ENCODE data around the gene LRRC37B.
A peak's percentile ranks its signal among the peaks of the same experiment; 100 is the strongest.
"Not testable (repeated sequence)": the region's sequence is repeated elsewhere in the genome, so short reads cannot be mapped to it uniquely, and the experiment has no call there.

Gene LRRC37B

DNA sequence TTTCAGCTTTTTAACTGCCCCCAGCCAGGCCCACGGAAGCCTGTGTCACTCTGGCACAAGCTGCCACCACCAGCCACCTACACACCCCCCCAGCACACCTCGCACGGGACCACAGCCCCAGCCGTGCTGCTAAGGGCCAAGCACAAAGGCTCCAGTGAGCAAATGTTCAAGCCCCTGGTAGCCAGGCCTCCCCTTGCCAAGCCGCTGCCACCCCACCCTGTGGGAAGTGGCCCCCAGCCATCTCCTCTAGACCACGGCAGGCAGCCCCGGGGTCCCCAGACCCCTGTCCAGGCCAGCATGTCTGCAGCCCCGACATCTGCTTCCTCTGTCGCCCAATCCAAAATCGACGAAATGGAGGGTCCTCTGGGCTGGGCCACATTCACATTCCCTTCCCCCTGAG, 35.1 kb downstream of the LRRC37B start:
- DNase-seq: not testable (repeated sequence)

GRCh38 chr17:32045611-32046010, 38.4 kb downstream of the LRRC37B start:
- not testable (repeated sequence) for DNase-seq

DNA sequence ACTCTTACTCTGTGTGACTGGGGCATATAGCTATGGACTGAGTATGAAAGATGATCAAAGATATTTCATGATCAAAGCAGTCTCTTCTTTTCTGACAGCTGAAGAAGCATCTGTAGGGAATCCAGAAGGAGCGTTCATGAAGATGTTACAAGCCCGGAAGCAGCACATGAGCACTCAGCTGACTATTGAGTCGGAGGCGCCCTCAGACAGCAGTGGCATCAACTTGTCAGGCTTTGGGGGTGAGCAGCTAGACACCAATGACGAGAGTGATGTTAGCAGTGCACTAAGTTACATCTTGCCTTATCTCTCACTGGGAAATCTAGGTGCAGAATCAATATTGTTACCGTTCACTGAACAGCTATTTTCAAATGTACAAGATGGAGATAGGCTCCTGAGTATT, 40.5 kb downstream of the LRRC37B start:
- DNase-seq: not testable (repeated sequence)

DNA sequence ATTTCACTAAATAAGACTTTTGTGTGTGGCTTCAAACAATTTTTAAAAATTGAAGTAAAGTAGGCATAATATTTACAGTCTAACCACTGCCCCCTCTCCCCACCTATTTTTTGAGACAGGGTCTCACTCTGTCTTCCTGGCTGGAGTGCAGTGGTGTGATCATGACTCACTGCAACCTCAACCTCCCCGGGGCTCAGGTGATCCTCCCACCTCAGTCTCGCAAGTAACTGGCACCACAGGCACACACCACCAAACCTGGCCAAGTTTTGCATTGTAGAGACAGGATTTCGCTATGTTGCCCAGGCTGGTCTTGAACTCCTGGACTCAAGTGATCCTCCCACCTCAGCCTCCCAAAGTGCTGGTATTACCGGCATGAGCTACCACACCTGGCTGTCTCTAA, 47.8 kb downstream of the LRRC37B start:
- DNase-seq: not testable (repeated sequence)

GRCh38 chr17:32055425-32055824, 48.2 kb downstream of the LRRC37B start:
- not testable (repeated sequence) for DNase-seq

DNA sequence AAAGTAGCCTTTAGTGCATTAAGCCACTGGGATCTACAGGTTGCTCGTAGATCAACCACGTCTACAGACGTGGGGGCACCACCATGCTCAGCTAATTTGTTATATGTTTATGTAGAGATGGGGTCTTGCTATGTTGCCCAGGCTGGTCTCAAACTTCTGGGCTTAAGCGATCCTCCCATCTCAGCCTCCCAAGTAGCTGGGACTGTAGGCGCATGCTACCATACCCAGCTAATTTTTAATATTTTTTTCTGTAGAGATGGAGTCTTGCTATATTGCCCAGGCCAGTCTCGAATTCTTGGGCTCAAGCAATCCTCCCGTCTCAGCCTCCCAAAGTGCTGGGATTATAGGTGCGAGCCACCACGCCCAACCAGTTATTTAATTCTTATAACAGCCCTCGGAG, 49.3 kb downstream of the LRRC37B start:
- not testable (repeated sequence) for DNase-seq

DNA sequence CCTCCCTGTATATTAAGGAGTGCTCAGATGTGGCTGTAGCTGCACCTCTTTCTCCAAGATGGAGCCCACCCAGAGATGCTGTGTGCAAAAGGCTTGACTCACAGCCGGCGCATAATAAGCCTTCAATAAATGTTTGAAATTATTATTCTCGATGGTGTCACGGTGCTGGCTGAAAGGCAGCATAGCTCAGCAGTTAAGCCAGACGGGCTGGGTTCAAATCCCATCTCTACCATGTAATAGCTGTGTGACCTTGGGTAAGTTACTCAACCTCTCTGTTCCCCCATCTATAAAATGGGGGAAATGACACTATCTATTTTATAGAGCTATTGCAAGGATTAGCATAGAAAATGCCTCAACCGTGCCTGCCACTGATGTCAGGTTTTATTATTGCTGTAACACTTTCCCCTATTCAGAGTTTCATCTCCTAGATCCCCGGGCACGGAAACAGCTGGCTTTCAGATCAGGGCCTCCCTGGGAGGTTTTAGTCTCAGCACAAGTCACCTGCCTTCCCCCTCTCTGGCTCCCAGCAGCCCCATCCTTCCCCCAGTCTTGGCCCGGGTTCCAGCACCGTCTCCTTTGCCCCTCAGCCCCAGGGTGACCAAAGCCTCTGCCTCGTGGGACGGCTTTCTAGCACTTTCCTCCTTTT, 50.4 kb downstream of the LRRC37B start:
- not testable (repeated sequence) for DNase-seq

DNA sequence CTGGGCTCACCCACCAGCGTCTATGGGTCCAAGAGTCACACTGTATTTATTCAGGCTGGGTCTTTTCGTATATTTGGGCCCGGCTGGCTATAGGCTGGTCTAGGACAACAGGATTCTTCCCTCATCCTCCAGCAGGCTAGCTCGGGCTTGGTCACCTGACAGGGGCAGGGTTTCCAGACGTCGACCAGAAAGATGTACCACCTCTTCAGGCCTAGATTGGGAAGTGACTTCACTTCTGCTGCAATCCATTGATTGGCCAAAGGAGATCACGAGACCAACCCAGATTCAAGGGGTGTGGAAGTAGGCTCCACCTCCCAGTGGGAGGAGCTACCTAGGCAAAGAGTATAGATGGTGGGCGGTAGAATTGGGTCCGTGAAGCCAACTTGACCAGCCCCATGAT, 53.5 kb downstream of the LRRC37B start:
- DNase-seq: not testable (repeated sequence)

GRCh38 chr17:32061840-32062239, 54.7 kb downstream of the LRRC37B start:
- not testable (repeated sequence) for DNase-seq

DNA sequence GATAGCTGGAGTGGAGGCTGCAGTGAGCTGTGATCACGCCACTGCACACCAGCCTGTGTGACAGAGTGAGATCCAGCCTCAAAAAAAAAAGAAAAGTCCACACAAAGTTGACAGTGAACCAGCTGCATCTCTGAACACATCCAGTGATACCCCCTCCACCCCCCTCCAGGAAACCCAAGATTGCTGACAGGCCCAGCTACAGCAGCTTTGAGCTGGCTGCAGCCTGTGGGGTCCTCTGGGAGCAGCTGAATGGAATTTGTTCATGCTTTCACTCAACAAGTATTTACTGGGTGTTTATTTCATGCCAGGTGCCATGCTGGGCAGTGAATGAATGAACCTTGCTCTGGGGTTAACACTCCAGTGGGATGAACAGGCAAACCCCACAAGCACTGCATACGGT, 56.9 kb downstream of the LRRC37B start:
- not testable (repeated sequence) for DNase-seq

GRCh38 chr17:32066123-32066680, 59.0 kb downstream of the LRRC37B start:
- not testable (repeated sequence) for DNase-seq

DNA sequence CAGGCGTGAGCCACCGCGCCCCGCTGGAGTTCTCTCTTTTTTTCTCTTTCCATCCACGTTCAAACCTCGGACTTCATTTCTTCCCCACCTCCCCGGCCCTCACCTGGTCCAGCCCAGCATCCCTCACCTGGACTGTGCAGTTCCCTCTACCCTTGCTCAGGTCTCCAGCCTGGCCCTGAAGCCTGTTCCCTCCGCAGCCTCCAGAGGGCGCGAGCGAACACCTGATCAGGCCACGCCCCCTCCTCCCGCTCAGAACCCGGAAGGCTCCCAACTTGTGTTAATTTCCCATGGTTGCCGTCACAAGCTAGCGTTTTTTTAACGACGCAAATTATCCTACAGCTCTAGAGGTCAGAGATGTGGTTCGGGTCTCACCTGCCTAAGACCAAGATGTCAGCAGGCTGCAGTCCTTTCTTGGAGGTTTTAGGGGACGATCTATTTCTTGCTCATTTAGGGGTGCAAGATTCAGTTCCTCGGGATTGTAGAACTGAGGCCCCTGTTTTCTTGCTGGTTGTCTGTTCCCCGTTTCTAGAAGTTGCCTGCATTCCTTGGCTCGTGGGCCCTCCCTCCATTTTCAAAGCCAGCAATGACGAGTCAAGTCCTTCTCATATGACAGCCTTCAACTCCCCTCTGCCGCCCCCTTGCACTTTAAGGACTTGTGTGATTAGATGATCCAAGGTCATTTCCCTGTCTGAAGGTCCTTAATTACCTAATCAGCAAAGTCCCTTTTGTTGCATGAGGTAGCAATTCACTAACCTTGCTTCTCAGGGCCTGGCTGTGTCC, 59.9 kb downstream of the LRRC37B start:
- not testable (repeated sequence) for DNase-seq

- not testable (repeated sequence) for DNase-seq
Observed at GRCh38 chr17:32069067-32069466, 61.9 kb downstream of the LRRC37B start.

DNA sequence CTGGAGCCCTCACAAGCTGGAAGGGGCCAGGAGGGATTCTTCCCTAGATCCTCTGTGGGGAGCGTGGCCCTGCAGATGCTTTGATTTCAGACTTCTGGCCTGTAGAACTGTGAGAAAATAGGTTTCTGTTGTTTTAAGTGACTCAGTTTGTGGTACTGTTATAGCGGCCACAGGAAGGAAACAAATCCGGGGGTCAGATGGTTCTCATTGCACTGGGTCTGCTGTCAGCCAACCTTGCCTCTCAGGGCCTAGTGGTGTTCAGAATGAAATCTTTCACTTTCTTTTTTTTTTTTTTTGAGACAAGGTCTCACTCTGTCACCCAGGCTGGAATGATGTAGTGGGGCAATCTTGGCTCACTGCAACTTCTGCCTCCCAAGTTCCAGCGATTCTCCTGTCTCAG, 64.8 kb downstream of the LRRC37B start:
- DNase-seq: not testable (repeated sequence)

DNA sequence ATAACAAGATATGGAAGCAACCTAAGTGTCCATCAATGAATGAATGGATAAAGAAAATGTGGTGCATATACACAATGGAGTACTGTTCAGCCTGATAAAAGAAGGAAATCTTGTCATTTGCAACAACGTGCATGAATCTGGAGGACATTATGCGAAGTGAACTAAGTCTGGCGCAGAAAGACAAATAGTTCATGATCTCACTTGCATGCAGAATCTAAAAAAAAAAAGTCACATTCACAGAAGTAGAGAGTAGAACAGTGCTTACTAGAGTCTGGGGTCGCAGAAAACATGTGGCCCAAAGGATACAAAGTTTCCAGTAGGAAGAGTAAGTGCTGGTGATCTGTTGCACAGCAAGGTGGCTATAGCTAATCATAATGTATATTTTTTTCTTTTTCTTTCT, 65.9 kb downstream of the LRRC37B start:
- DNase-seq: not testable (repeated sequence)

- DNase-seq: peak in 1 of 14 donors; percentile 22
Observed at GRCh38 chr17:32079753-32080152, 72.6 kb downstream of the LRRC37B start.

DNA sequence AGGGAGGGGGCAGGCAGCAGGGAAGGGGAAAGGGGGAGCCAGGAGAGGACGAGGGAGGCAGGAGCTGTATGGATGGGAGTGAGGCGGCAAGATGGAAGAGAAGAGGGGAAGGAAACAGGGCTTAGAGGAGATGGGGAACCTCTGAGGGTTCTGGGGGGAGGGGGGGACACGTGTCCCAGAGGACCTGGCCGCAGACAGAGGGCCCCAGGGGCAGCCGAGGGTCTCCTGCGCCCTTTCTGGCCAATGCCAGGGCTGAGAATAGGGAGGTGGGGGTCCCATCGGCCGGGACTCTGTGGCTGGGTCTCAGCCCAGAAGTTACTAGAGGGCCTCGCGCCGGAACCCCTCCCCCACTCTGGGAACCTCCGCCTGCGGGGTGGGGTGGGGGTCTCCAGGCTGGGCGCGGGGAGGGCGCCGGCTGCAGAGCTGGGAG, 76.4 kb downstream of the LRRC37B start:
- peak in 2 of 14 donors; percentile 4 to 26 for DNase-seq

GRCh38 chr17:32084003-32084941, 77.1 kb downstream of the LRRC37B start:
- peak in 6 of 14 donors; percentile 12 to 72 (median 23) for DNase-seq

GRCh38 chr17:32084942-32085829, 78.0 kb downstream of the LRRC37B start:
- not testable (repeated sequence) for DNase-seq

- not testable (repeated sequence) for DNase-seq
Observed at GRCh38 chr17:32086833-32087232, 79.7 kb downstream of the LRRC37B start.

DNA sequence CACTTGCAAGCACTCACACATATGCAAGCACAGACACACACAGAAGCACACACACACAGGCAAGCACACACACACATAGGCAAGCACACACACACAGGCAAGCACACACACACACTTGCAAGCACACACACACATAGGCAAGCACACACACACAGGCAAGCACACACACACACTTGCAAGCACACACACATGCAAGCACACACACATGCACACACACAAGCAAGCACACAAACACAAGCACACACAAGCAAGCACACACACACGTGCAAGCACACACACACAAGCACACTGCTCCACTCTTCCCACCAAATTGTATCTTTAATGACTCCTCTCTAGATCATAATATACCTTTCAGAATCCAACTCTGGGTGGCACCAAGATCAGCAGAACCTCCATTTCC, 84.9 kb downstream of the LRRC37B start:
- not testable (repeated sequence) for DNase-seq

All from C1 segment of cervical spinal cord (tissue), 14 donors.